NCI-H774 (cell line): ENCODE measurements around the gene ELP6.
A peak's percentile ranks its signal among the peaks of the same experiment; 100 is the strongest.
"Not testable (repeated sequence)": the region's sequence is repeated elsewhere in the genome, so short reads cannot be mapped to it uniquely, and the experiment has no call there.

Experiments
- DNase-seq: peaks from one replicate; lab custom pipeline; 2025; lab: John Stamatoyannopoulos, UW

ELP6 gene

GRCh38 chr3:47512416-47513124, 942 bp downstream of the ELP6 start:
- no peak for DNase-seq

GRCh38 chr3:47505267-47505666, 8.2 kb downstream of the ELP6 start:
- DNase-seq: not testable (repeated sequence)

GRCh38 chr3:47504113-47504512, 9.4 kb downstream of the ELP6 start:
- no peak for DNase-seq

- no peak for DNase-seq
Measured at GRCh38 chr3:47503033-47503432, 10.5 kb downstream of the ELP6 start.

- DNase-seq: no peak
Measured at GRCh38 chr3:47496892-47497291, 16.6 kb downstream of the ELP6 start.

- no peak for DNase-seq
Measured at GRCh38 chr3:47495886-47496285, 17.6 kb downstream of the ELP6 start.

- no peak for DNase-seq
Measured at GRCh38 chr3:47495111-47495510, 18.4 kb downstream of the ELP6 start.

- no peak for DNase-seq
Measured at GRCh38 chr3:47491777-47492176, 21.7 kb downstream of the ELP6 start.

GRCh38 chr3:47491186-47491585, 22.3 kb downstream of the ELP6 start:
- no peak for DNase-seq

- no peak for DNase-seq
Measured at GRCh38 chr3:47487265-47487664, 26.2 kb downstream of the ELP6 start.

GRCh38 chr3:47485812-47486211, 27.7 kb downstream of the ELP6 start:
- no peak for DNase-seq

- DNase-seq: no peak
Measured at GRCh38 chr3:47482366-47482765, 31.1 kb downstream of the ELP6 start.

- not testable (repeated sequence) for DNase-seq
Measured at GRCh38 chr3:47481763-47482162, 31.7 kb downstream of the ELP6 start.

- DNase-seq: not testable (repeated sequence)
Measured at GRCh38 chr3:47480267-47480666, 33.2 kb downstream of the ELP6 start.

- DNase-seq: no peak
Measured at GRCh38 chr3:47479826-47480160, 33.7 kb downstream of the ELP6 start.

GRCh38 chr3:47478022-47478421, 35.5 kb downstream of the ELP6 start:
- DNase-seq: no peak

GRCh38 chr3:47476644-47477199, 36.8 kb downstream of the ELP6 start:
- no peak for DNase-seq

GRCh38 chr3:47476330-47476626, 37.2 kb downstream of the ELP6 start:
- no peak for DNase-seq

GRCh38 chr3:47475570-47476329, 37.8 kb downstream of the ELP6 start, which contains the start of gene SCAP:
Gene SCAP, minus strand, starts transcription at chr3:47475941. Its CDS starts 32,948 bp downstream, at chr3:47442993.
- peak; percentile 71 for DNase-seq

- no peak for DNase-seq
Measured at GRCh38 chr3:47475029-47475569, 38.4 kb downstream of the ELP6 start.

GRCh38 chr3:47473391-47473790, 40.1 kb downstream of the ELP6 start:
- DNase-seq: no peak

- no peak for DNase-seq
Measured at GRCh38 chr3:47469616-47470015, 43.9 kb downstream of the ELP6 start.

- not testable (repeated sequence) for DNase-seq
Measured at GRCh38 chr3:47468315-47468714, 45.2 kb downstream of the ELP6 start.
